IPS DF 6.9 (cell line): ENCODE data around the gene TMEM176A.

Source experiments
- DNase-seq: peaks from one replicate; pipeline ENCODE4 v3.0.0-alpha.2; 2013; ENCODE audit warnings: low read depth, low spot score
- H3K27ac ChIP-seq: one replicate; pipeline ENCODE4 v1.5.1; 2013; ENCODE audit warnings: low read length, control low read depth
- H3K27me3 ChIP-seq: 2 replicates; pipeline ENCODE4 v1.6.1; 2013; ENCODE audit warnings: mild to moderate bottlenecking, low read length; ENCODE audit not compliant: control insufficient read depth, insufficient read depth
- H3K36me3 ChIP-seq: 2 replicates; pipeline ENCODE4 v1.6.1; 2013; ENCODE audit warnings: low read length; ENCODE audit not compliant: control insufficient read depth, insufficient read depth
- H3K4me1 ChIP-seq: 2 replicates; pipeline ENCODE4 v1.6.1; 2013; ENCODE audit warnings: low read length; ENCODE audit not compliant: control insufficient read depth, insufficient read depth
- H3K4me3 ChIP-seq: 2 replicates; pipeline ENCODE4 v1.5.1; 2013; ENCODE audit warnings: mild to moderate bottlenecking, low read length
- H3K9me3 ChIP-seq: 2 replicates; pipeline ENCODE4 v1.6.1; 2013; ENCODE audit warnings: low read length, inconsistent platforms; ENCODE audit not compliant: control insufficient read depth, insufficient read depth
- WGBS: extraction: QIAGEN DNeasy Blood & Tissue Kit; methylation state at CpG from one replicate; pipeline ENCODE4 v1.1.7; 2013; ENCODE audit warnings: mixed read lengths, missing lambda C conversion rate; ENCODE audit not compliant: insufficient read length, insufficient coverage; 5-methylcytosine and 5-hydroxymethylcytosine counted together

The TMEM176A gene

DNA sequence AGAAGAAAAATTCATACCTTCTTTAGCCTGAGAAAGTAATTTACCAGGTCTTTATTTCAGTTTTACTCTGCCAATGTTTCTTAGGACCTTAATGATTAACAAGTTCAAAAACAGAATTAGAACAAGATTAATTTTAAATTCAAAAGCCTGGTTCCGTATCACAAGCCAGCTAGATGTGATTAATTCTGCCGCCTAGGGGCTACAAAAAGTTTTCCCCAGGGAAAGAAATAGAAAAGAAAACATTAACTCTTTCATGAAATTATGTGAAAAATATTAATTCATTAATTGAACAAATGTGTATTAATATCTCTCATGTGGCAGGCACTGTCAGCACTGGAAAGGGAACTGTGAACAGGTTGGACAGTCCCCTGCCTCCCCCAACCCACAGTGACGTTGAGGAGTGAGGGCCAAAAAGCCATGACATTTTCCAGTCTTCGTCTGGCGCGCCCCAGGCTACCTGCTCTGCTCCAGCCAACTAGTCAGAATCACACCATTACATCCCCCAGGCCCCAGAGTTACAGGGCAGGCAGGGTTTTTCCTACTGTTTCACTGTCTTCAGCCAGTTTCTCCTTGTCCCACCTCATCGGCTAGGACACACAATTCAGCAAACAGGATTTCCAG lies 20.1 kb downstream of the TMEM176A start:
- Histone ChIP-seq H3K4me1 (0 out of 2 replicates have a peak, but pooled peaks cover 4% of the 10 kb centered on the region), H3K27ac (no peak overlapping the region), H3K36me3 (no peaks in the 10 kb centered on the region), H3K9me3 (no peaks in the 10 kb centered on the region), H3K27me3 (no peaks in the 10 kb centered on the region), H3K4me3 (no peak overlapping the region)
- WGBS, result no CpG with 5 or more reads among the region's 7 CpGs
- DNase-seq, result no peak

DNA sequence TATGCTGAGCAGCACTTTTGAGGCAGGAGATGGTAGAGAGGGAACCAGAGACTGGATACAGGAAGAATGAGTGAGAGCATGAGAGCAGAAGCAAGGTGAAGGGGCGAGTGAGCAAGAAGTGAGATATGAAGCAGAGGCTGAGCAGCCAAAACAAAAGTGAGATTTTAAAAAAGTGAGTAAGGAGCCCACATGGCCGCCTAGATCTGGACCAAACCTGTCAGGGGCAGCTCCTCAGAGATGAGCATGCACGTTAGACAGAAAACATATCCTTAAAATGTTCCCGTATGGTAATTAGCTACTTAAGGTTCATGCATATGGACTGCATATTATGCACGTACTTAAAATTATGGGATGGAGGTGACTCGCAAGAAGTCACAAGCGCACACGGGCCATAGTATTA lies 22.5 kb downstream of the TMEM176A start:
- H3K9me3 ChIP-seq, result no peaks in the 10 kb centered on the region; the same call in 1 of the 2 replicates
- H3K27ac ChIP-seq, result no peak overlapping the region
- 0 out of 2 replicates have a peak, but pooled peaks cover 4% of the 10 kb centered on the region for H3K4me1 ChIP-seq
- no peak for DNase-seq
- WGBS, result no CpG with 5 or more reads among the region's 8 CpGs
- H3K4me3 ChIP-seq, result no peak overlapping the region
- H3K27me3 ChIP-seq, result no peaks in the 10 kb centered on the region
- H3K36me3 ChIP-seq, result no peaks in the 10 kb centered on the region

DNA sequence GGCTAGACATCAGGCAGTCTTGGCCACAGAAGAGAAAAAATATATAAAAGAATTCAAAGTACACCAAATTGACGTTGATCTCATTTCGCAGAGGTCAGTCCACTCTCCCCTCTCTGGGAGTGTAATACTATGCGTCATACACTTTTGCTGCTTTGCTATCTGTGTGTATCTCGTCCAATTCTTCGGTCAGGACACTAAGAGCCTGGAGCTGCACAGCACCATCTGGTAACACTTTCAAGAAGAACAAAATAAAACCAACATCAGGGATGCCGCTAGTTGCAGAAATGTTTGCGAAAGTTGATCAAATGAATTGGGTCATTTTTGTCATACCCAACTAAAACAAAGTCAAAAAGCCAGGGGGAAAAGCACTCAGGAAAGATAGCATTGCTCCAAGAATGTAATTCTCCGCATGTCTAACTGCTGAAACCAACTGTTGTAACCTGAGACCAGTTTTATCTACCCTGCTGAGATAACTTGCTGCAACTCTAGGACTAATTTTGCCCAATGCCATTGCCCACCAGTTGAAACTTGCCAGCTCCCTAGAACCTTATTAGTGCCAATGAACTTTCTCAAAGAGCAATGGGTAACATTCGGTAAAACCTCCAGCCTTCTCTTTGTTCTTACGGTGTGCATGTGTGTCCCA lies 23.0 kb downstream of the TMEM176A start:
- Histone ChIP-seq H3K27me3 (no peaks in the 10 kb centered on the region), H3K27ac (no peak overlapping the region), H3K36me3 (no peaks in the 10 kb centered on the region), H3K9me3 (no peaks in the 10 kb centered on the region; the same call in 1 of the 2 replicates), H3K4me3 (no peak overlapping the region), H3K4me1 (0 out of 2 replicates have a peak, but pooled peaks cover 4% of the 10 kb centered on the region)
- DNase-seq, result no peak
- WGBS, result no CpG with 5 or more reads among the region's 10 CpGs

DNA sequence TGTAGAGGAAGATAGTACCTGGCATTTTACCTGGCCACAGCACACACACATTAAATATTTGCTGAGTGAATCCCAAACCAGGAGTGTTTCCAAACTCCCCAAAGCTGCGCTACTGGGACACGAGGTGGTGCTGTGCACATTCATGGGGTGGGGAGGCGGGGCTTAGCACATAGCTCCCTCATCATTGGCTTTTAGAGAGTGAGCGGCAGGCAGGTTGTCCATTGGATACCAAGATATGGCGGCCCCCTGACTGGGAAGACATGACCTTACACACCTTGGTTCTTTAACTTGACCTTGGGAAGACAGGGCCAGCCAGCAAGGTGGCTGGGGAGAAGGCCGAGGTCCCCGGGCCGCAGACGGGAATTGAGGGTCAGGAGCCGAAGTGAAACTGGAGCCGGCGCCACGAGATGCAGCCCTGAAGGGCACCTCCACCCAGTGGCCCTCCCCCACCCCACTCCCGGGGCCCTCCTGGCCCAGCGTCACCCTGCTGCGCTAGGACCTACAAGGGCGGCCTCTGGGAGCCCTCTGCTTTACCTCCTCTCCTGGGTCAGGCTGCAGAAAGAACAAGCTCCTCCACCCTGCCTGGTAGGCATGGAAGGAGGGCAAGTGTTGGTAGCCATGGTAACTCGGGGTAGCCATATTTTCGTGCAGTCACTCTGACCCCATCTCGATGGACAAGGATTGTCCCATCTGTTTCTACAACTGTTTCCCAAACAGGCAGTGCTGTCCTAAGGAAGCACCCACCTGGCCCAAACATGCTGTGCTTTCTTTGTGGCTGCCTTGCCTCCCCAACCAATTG lies 24.0 kb downstream of the TMEM176A start:
- Histone ChIP-seq H3K4me1 (0 out of 2 replicates have a peak, but pooled peaks cover 4% of the 10 kb centered on the region), H3K27me3 (no peaks in the 10 kb centered on the region), H3K4me3 (no peak overlapping the region), H3K36me3 (no peaks in the 10 kb centered on the region), H3K27ac (no peak overlapping the region), H3K9me3 (no peaks in the 10 kb centered on the region; the same call in 1 of the 2 replicates)
- DNase-seq, result no peak
- WGBS, result no CpG with 5 or more reads among the region's 20 CpGs

DNA sequence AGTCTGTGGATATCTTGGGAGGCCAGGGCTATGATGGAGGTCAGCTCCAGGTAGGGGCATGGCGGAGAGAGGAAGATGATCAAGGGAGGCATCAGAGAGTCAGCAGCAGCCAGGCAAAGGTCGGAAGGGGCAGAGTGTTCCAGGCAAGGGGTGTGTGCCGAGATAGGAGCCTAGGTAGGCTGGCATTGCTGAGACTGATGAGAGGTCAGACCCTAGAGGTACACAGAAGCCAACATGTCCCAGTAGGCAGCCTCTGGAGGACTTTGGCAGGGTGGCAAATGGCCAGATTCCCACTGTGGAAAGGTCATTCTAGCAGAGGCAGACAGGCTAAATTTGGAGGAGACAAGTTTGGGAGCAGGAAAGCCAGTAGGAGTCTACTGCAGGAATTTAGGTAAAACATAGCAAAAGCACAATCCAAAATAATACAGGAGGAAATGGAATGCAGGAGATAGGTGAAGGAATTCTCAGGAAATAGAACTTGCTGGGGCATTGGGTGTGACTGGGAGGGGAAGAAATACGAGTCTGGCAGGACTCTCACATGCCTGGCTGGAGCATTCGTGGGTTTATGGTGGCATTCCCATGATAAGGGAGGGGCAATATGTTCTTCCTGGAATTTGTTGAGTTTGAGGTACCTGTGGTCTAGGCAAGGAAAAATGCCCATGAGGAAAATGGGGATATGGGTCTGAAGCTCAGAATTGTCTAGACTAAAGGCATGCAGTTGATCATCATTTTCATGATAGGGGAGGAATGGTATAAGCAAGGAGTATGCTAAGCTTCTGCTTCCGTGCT lies 25.7 kb downstream of the TMEM176A start:
- no CpG with 5 or more reads among the region's 6 CpGs for WGBS
- no peak overlapping the region for H3K27ac ChIP-seq
- no peaks in the 10 kb centered on the region; the same call in 1 of the 2 replicates for H3K9me3 ChIP-seq
- H3K27me3 ChIP-seq, result no peaks in the 10 kb centered on the region
- no peak for DNase-seq
- H3K36me3 ChIP-seq, result no peaks in the 10 kb centered on the region
- H3K4me1 ChIP-seq, result no peaks in the 10 kb centered on the region
- no peak overlapping the region for H3K4me3 ChIP-seq

DNA sequence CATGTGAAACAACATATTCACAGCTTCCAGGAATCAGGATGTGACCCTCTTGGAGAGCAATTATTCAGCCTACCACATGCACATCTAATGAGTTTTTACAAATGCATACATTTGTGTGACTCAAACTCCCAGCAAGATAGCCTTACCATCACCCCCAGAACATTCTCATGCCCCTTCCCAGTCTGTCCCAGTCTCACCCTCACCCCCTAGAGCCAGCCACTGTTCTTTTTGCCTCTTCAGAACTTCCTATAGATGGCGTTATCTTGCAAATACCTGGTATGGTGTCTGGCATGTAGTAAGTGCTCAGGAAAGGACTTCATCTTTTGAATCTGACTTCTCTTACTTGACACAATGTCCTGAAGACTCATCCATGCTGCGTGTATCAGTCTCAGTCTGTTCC lies 27.8 kb downstream of the TMEM176A start:
- Histone ChIP-seq H3K4me1 (no peaks in the 10 kb centered on the region), H3K4me3 (no peak overlapping the region), H3K27me3 (no peaks in the 10 kb centered on the region), H3K9me3 (no peaks in the 10 kb centered on the region; the same call in 1 of the 2 replicates), H3K27ac (no peak overlapping the region), H3K36me3 (no peaks in the 10 kb centered on the region)
- no peak for DNase-seq
- WGBS, result no CpG with 5 or more reads among the region's 2 CpGs

DNA sequence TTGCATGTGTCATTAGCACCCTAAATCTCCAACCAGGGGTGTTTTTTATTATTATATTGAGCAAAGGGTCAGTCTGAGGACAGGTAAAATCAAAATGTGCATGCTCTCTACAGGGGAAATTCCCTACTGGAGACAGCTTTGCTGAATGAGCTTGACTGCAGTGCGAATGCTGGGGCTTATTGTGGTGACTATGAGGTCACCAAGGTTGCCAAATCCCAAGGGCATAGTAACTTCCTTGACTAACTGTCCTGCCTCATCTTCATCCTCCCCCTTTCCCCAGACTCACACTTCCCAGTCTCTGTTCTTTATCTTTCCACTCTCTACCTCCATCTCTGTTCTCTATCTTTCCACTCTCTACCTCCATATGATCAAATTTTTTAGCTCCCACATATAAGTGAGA lies 28.9 kb downstream of the TMEM176A start:
- DNase-seq, result no peak
- Histone ChIP-seq H3K9me3 (no peaks in the 10 kb centered on the region; the same call in 1 of the 2 replicates), H3K36me3 (no peaks in the 10 kb centered on the region), H3K27ac (no peak overlapping the region), H3K4me3 (no peak overlapping the region), H3K27me3 (no peaks in the 10 kb centered on the region), H3K4me1 (no peaks in the 10 kb centered on the region)
- no CpG with 5 or more reads among the region's 1 CpG for WGBS

DNA sequence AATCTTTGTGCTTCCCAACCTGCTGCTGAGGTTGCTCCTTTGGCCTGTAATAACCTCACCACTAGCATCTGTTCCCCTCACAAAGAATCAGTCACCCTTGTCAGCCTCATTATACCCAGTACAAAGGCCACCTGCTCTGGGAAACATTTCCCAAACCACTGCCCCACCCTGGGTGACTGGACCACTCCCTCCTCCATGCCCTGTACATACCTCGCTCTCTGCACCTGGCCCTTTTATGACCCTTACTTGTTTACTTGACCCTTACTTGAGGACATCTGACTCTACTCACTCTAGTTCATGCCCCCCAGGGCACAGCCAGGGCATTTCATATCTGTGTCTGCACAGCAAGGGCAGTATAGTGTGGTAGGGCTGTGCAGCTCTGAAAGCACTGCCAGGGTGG lies 30.4 kb downstream of the TMEM176A start:
- Histone ChIP-seq H3K27me3 (no peaks in the 10 kb centered on the region), H3K27ac (no peak overlapping the region), H3K4me3 (no peak overlapping the region), H3K9me3 (no peaks in the 10 kb centered on the region; the same call in 1 of the 2 replicates), H3K36me3 (no peaks in the 10 kb centered on the region), H3K4me1 (no peaks in the 10 kb centered on the region)
- DNase-seq, result no peak
- WGBS, result no CpG with 5 or more reads among the region's 1 CpG

DNA sequence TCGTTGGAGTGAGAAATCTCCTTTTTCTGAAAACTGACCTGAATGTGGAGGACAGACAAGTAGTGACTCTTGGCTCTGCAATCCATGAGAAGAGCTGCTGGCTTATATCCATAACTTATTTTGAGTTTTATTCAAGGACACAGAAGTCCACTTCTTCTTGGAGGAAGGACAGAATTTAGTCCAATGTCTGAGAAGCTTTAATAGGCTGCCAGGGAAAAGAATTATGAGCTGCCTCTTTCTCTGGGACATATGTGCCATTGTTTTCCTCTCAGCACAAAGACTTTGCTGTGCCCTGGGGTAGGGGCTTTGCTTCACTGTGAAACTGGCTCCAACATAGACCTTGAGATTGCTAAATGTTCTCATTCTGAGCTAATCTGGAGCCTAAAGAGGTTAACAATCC lies 31.3 kb downstream of the TMEM176A start:
- no peak for DNase-seq
- H3K4me1 ChIP-seq, result no peaks in the 10 kb centered on the region
- no peaks in the 10 kb centered on the region for H3K27me3 ChIP-seq
- WGBS, result no CpG with 5 or more reads among the region's 1 CpG
- H3K36me3 ChIP-seq, result no peaks in the 10 kb centered on the region
- no peak overlapping the region for H3K4me3 ChIP-seq
- H3K9me3 ChIP-seq, result no peaks in the 10 kb centered on the region; the same call in 1 of the 2 replicates
- no peak overlapping the region for H3K27ac ChIP-seq

DNA sequence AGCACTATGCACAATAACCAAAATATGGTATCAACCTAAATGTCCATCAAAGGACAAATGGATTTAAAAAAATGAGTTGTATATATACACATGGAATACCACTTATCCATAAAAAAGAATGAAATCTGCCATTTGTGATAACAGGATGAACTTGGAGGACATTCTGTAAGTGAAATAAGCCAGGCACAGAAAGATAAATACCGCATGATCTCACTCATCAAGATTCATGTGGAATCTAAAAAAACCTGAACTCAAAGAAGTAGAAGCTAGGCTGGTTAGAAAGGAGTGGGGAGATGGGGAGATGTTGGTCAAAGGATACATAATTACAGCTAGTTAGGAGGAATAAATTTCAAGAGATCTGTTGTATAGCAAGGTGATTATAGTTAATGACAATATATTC lies 34.5 kb downstream of the TMEM176A start:
- whole genome bisulfite sequencing, result no CpG with 5 or more reads among the region's 1 CpG
- Histone ChIP-seq H3K27me3 (no peaks in the 10 kb centered on the region), H3K36me3 (no peaks in the 10 kb centered on the region), H3K4me3 (no peak overlapping the region), H3K4me1 (no peaks in the 10 kb centered on the region), H3K27ac (no peak overlapping the region), H3K9me3 (no peaks in the 10 kb centered on the region)
- no peak for DNase-seq
